SK-N-SH (cell line): ENCODE measurements around the gene RBBP8NL. TPM values are rescaled to one million over a fixed set of nuclear protein-coding genes. Genes with fewer than 3 reads are reported as not detected.

Experiments used
- CTCF ChIA-PET: fragments of 300-600, 350-600 bp; formaldehyde crosslinking; extraction: SDS; loops from one replicate; lab custom pipeline; 2021; lab: Yijun Ruan, JAX
- POLR2A ChIA-PET: fragments of 350-600 bp; sonication (Branson Sonifier 250); formaldehyde crosslinking; extraction: SDS; loops from one replicate; lab custom pipeline; 2020; ENCODE audit warnings: antibody characterized with exemption, inconsistent platforms; lab: Yijun Ruan, JAX
- DNase-seq: peaks from one replicate; pipeline ENCODE4 v3.0.0; 2012
- H2AFZ ChIP-seq: fragments of 200-600 bp; sonication (generic); 2 replicates; pipeline ENCODE4 v1.8.1; 2016; ENCODE audit warnings: antibody characterized with exemption, mild to moderate bottlenecking, low read depth
- H3F3A ChIP-seq: fragments of 200-600 bp; sonication (generic); replicated peaks from 2 replicates; pipeline ENCODE3; 2016; ENCODE audit warnings: antibody characterized with exemption, mild to moderate bottlenecking; ENCODE audit not compliant: insufficient read depth
- H3K27ac ChIP-seq, 2 experiments: fragments of 200-500 bp in 1 of 2; fragments of 200-600 bp in 1 of 2; sonication (Bioruptor generic) in 1 of 2; sonication (generic), shearing (Covaris generic) in 1 of 2; 2 replicates each; pipeline versions ENCODE4 v1.5.1 to v1.6.1; 2014 to 2016; ENCODE audit warnings: low read depth in 2 of 2, inconsistent platforms in 1 of 2, low read length in 1 of 2, mild to moderate bottlenecking in 1 of 2, mixed read lengths in 1 of 2
- H3K27me3 ChIP-seq: fragments of 200-600 bp; sonication (generic), shearing (Covaris generic); 2 replicates; pipeline ENCODE4 v1.6.1; 2016; ENCODE audit warnings: mixed run types; ENCODE audit not compliant: insufficient read depth
- H3K36me3 ChIP-seq, 2 experiments: fragments of 200-500 bp in 1 of 2; fragments of 200-600 bp in 1 of 2; sonication (Bioruptor generic) in 1 of 2; sonication (generic) in 1 of 2; replicated peaks in 1 of 2; 2 replicates each; pipeline versions ENCODE3 to v1.5.1; 2014 to 2016; ENCODE audit warnings: low read length in 1 of 2, mild to moderate bottlenecking in 1 of 2; ENCODE audit not compliant: insufficient read depth in 2 of 2, control insufficient read depth in 1 of 2
- H3K4me1 ChIP-seq, 2 experiments: fragments of 200-500 bp in 1 of 2; fragments of 200-600 bp in 1 of 2; sonication (Bioruptor generic) in 1 of 2; sonication (generic), shearing (Covaris generic) in 1 of 2; 2 replicates each; pipeline versions ENCODE4 v1.5.1 to v1.6.1; 2014 to 2016; ENCODE audit warnings: low read depth in 1 of 2, low read length in 1 of 2, mixed run types in 1 of 2; ENCODE audit not compliant: insufficient read depth in 2 of 2, control insufficient read depth in 1 of 2
- H3K4me2 ChIP-seq: fragments of 200-600 bp; sonication (generic), shearing (Covaris generic); 2 replicates; pipeline ENCODE4 v1.6.1; 2017; ENCODE audit warnings: mixed run types
- H3K4me3 ChIP-seq, 2 experiments: fragments of 200-500 bp in 1 of 2; fragments of 200-600 bp in 1 of 2; sonication (Bioruptor generic) in 1 of 2; sonication (generic), shearing (Covaris generic) in 1 of 2; 2 replicates each; pipeline versions ENCODE4 v1.5.1 to v1.8.1; 2014 to 2016; ENCODE audit warnings: low read depth in 2 of 2, inconsistent platforms in 1 of 2, low read length in 1 of 2, mild to moderate bottlenecking in 1 of 2, mixed read lengths in 1 of 2, moderate library complexity in 1 of 2
- H3K79me2 ChIP-seq: fragments of 200-600 bp; sonication (generic); 2 replicates; pipeline ENCODE4 v1.8.1; 2017; ENCODE audit warnings: mild to moderate bottlenecking; ENCODE audit not compliant: insufficient read depth
- H3K9ac ChIP-seq: fragments of 200-600 bp; sonication (generic); 2 replicates; pipeline ENCODE4 v1.6.1; 2017; ENCODE audit warnings: mixed run types
- H3K9me2 ChIP-seq: fragments of 200-600 bp; sonication (generic); 2 replicates; pipeline ENCODE4 v1.6.1; 2017; ENCODE audit warnings: mixed run types
- H3K9me3 ChIP-seq: fragments of 200-600 bp; sonication (generic); 2 replicates; pipeline ENCODE4 v1.6.1; 2017; ENCODE audit warnings: mixed run types, mild to moderate bottlenecking, moderate library complexity
- H4K20me1 ChIP-seq: fragments of 200-600 bp; sonication (generic); 2 replicates; pipeline ENCODE4 v1.6.1; 2017; ENCODE audit warnings: mild to moderate bottlenecking, mixed run types; ENCODE audit not compliant: insufficient read depth
- CHD2 ChIP-seq: fragments of 150-350 bp; IDR thresholded peaks from 2 replicates; pipeline ENCODE4 v1.6.1; 2018; ENCODE audit warnings: low read length; ENCODE audit not compliant: partially characterized antibody
- CTCF ChIP-seq: fragments of 200-600 bp; sonication (generic); IDR thresholded peaks from 2 replicates; pipeline ENCODE4 v1.6.1; 2017; ENCODE audit warnings: antibody characterized with exemption, mild to moderate bottlenecking, moderate library complexity
- ELF1 ChIP-seq: IDR thresholded peaks from 2 replicates; pipeline ENCODE4 v1.4.0; 2012
- EZH2phosphoT487 ChIP-seq: fragments of 200-600 bp; sonication (generic); IDR thresholded peaks from 2 replicates; pipeline ENCODE4 v1.6.1; 2017; ENCODE audit warnings: low read depth, mixed run types, mild to moderate bottlenecking, antibody characterized with exemption, moderate library complexity, borderline replicate concordance
- FOXJ3 ChIP-seq: sonication (generic); formaldehyde crosslinking; IDR thresholded peaks from 2 replicates; pipeline ENCODE4 v1.5.1; 2020; ENCODE audit warnings: mild to moderate bottlenecking, missing genetic modification reagents
- GATA2 ChIP-seq: sonication (generic); formaldehyde crosslinking; IDR thresholded peaks from 2 replicates; pipeline ENCODE4 v1.5.0; 2020; ENCODE audit warnings: mild to moderate bottlenecking, missing genetic modification reagents
- JUND ChIP-seq: IDR thresholded peaks from 2 replicates; pipeline ENCODE4 v1.4.0; 2012
- MXI1 ChIP-seq: IDR thresholded peaks from 2 replicates; pipeline ENCODE4 v1.6.1; 2012; ENCODE audit warnings: mild to moderate bottlenecking, low read depth, low read length, improper control_type of control experiment
- PBX3 ChIP-seq: IDR thresholded peaks from 2 replicates; pipeline ENCODE4; 2012
- POLR2AphosphoS5 ChIP-seq: IDR thresholded peaks from 2 replicates; pipeline ENCODE4 v1.6.1; 2012; ENCODE audit warnings: low read depth, low read length
- RCOR1 ChIP-seq: fragments of 150-350 bp; IDR thresholded peaks from 2 replicates; pipeline ENCODE4 v1.6.1; 2017; ENCODE audit warnings: antibody characterized with exemption, low read length
- RFX5 ChIP-seq: IDR thresholded peaks from 2 replicates; pipeline ENCODE4 v1.6.1; 2012; ENCODE audit warnings: mild to moderate bottlenecking, improper control_type of control experiment, low read length
- SIN3A ChIP-seq: IDR thresholded peaks from 2 replicates; pipeline ENCODE4 v1.6.1; 2012; ENCODE audit warnings: low read depth, mild to moderate bottlenecking, low read length, moderate library complexity, borderline replicate concordance
- SMC3 ChIP-seq: IDR thresholded peaks from 2 replicates; pipeline ENCODE4 v1.6.1; 2012; ENCODE audit warnings: low read depth, low read length, improper control_type of control experiment
- TEAD4 ChIP-seq: IDR thresholded peaks from 2 replicates; pipeline ENCODE4 v1.4.0; 2012; ENCODE audit warnings: mild to moderate bottlenecking, borderline replicate concordance; ENCODE audit not compliant: insufficient read depth
- WGBS: methylation state at CpG from one replicate; pipeline ENCODE4 v1.1.6; 2017; ENCODE audit warnings: low lambda C conversion rate; 5-methylcytosine and 5-hydroxymethylcytosine counted together
- polyA plus RNA-seq, 3 experiments: library from polyadenylated mRNA; depleted of rRNA; stranded (reverse); fragments of >200 nt; gene quantifications; 2 replicates each; pipeline ENCODE4 v1.2.3, GENCODE V29; 2012

The RBBP8NL gene
- polyA plus RNA-seq, 1 of the 3 experiments (the other 2 are of a cell fraction) = not detected

GRCh38 chr20:62418709-62419487, 8.4 kb downstream of the RBBP8NL start:
- H3K4me1 ChIP-seq = no peaks in the 10 kb centered on the region
- H3K4me3 ChIP-seq = no peak overlapping the region
- no peaks in the 10 kb centered on the region for H3F3A ChIP-seq
- POLR2A ChIA-PET = no interaction called here
- H3K79me2 ChIP-seq = no peaks in the 10 kb centered on the region
- H3K36me3 ChIP-seq = no peaks in the 10 kb centered on the region
- CTCF ChIA-PET = interaction anchor here (1.4 to 2.8 kb wide), 3 partner anchors 9 to 372 kb away, joined by 4 to 16 read pairs (median 5); no protein-coding TSS in a partner anchor
- no peaks in the 10 kb centered on the region for H3K9me3 ChIP-seq
- no peaks in the 10 kb centered on the region for H3K9me2 ChIP-seq
- no peak overlapping the region for H2AFZ ChIP-seq
- H3K4me2 ChIP-seq = no peak overlapping the region
- WGBS = 48% methylated on average over 7 of the region's 19 CpGs
- H3K27me3 ChIP-seq = no peaks in the 10 kb centered on the region
- no peak overlapping the region for H3K9ac ChIP-seq
- H4K20me1 ChIP-seq = no peaks in the 10 kb centered on the region
- H3K27ac ChIP-seq = no peak overlapping the region
- TF ChIP-seq TEAD4 (no peak), RFX5 (no peak), FOXJ3 (CRISPR knock-in tag) (no peak), JUND (no peak), SIN3A (no peak), ELF1 (no peak), CTCF (no peak), GATA2 (CRISPR knock-in tag) (no peak), POLR2AphosphoS5 (no peak), CHD2 (no peak), MXI1 (no peak), RCOR1 (no peak), PBX3 (no peak), SMC3 (no peak), EZH2phosphoT487 (no peak)
- TF ChIP-seq, all 33 proteins: peak for 0
- DNase-seq = no peak
